H9 (cell line): Measurements from ENCODE around the gene SMU1. TPM values are rescaled to one million over a fixed set of nuclear protein-coding genes. Genes with fewer than 3 reads are reported as not detected.

Experiments used
- DNase-seq: peaks from one replicate; pipeline ENCODE4 v3.0.0-alpha.2; 2017
- H2AFZ ChIP-seq: one replicate; pipeline ENCODE4 v1.6.1; 2013; ENCODE audit warnings: mild to moderate bottlenecking, low read length, control low read depth, moderate library complexity
- H2AK5ac ChIP-seq: 2 replicates; pipeline ENCODE4 v1.6.1; 2013; ENCODE audit warnings: low read length, control low read depth, mixed read lengths; ENCODE audit not compliant: insufficient read length
- H2BK120ac ChIP-seq: one replicate; pipeline ENCODE4 v1.6.1; 2013; ENCODE audit warnings: low read depth, mild to moderate bottlenecking, low read length, control low read depth, inconsistent platforms; ENCODE audit not compliant: poor library complexity, severe bottlenecking
- H2BK12ac ChIP-seq: 2 replicates; pipeline ENCODE4 v1.6.1; 2013; ENCODE audit warnings: low read length, control low read depth, mixed read lengths, low read depth; ENCODE audit not compliant: insufficient read length
- H2BK15ac ChIP-seq: 2 replicates; pipeline ENCODE4 v1.6.1; 2013; ENCODE audit warnings: low read depth, low read length, control low read depth
- H2BK20ac ChIP-seq: one replicate; pipeline ENCODE4 v1.6.1; 2013; ENCODE audit warnings: low read depth, mild to moderate bottlenecking, low read length, control low read depth, inconsistent platforms; ENCODE audit not compliant: poor library complexity, severe bottlenecking
- H2BK5ac ChIP-seq: 2 replicates; pipeline ENCODE4 v1.6.1; 2013; ENCODE audit warnings: low read length, control low read depth, mixed read lengths; ENCODE audit not compliant: insufficient read length
- H3K14ac ChIP-seq: 2 replicates; pipeline ENCODE4 v1.6.1; 2013; ENCODE audit warnings: low read length, control low read depth; ENCODE audit not compliant: insufficient read depth
- H3K18ac ChIP-seq: 2 replicates; pipeline ENCODE4 v1.6.1; 2013; ENCODE audit warnings: low read depth, mild to moderate bottlenecking, mixed read lengths, low read length, control low read depth; ENCODE audit not compliant: insufficient read length
- H3K23ac ChIP-seq: 2 replicates; pipeline ENCODE4 v1.6.1; 2013; ENCODE audit warnings: low read length, control low read depth, mixed read lengths, low read depth; ENCODE audit not compliant: insufficient read length
- H3K23me2 ChIP-seq: 2 replicates; pipeline ENCODE4 v1.6.1; 2013; ENCODE audit warnings: low read depth, mild to moderate bottlenecking, mixed read lengths, low read length, control low read depth; ENCODE audit not compliant: insufficient read length, poor library complexity, severe bottlenecking
- H3K27ac ChIP-seq: 2 replicates; pipeline ENCODE4 v1.5.1; 2013; ENCODE audit warnings: low read length, control low read depth, mixed read lengths, low read depth; ENCODE audit not compliant: insufficient read length
- H3K27me3 ChIP-seq: 2 replicates; pipeline ENCODE4 v1.6.1; 2013; ENCODE audit warnings: low read length, control low read depth, inconsistent platforms; ENCODE audit not compliant: insufficient read depth
- H3K4ac ChIP-seq: 2 replicates; pipeline ENCODE4 v1.6.1; 2013; ENCODE audit warnings: low read depth, mild to moderate bottlenecking, control low read depth, inconsistent platforms, low read length, moderate library complexity
- H3K4me1 ChIP-seq: 2 replicates; pipeline ENCODE4 v1.6.1; 2013; ENCODE audit warnings: low read length, control low read depth, inconsistent platforms; ENCODE audit not compliant: insufficient read depth
- H3K4me2 ChIP-seq: 2 replicates; pipeline ENCODE4 v1.6.1; 2013; ENCODE audit warnings: low read length, control low read depth, mixed read lengths; ENCODE audit not compliant: insufficient read length, insufficient read depth
- H3K56ac ChIP-seq: 2 replicates; pipeline ENCODE4 v1.6.1; 2013; ENCODE audit warnings: low read depth, mild to moderate bottlenecking, mixed read lengths, low read length, control low read depth; ENCODE audit not compliant: insufficient read length
- H3K79me1 ChIP-seq: 2 replicates; pipeline ENCODE4 v1.6.1; 2013; ENCODE audit warnings: low read depth, mild to moderate bottlenecking, moderate library complexity, low read length, control low read depth, inconsistent platforms; ENCODE audit not compliant: insufficient read depth, poor library complexity, severe bottlenecking
- H3K79me2 ChIP-seq: 2 replicates; pipeline ENCODE4 v1.6.1; 2013; ENCODE audit warnings: low read length, control low read depth, inconsistent platforms; ENCODE audit not compliant: insufficient read depth
- H3K9ac ChIP-seq: 2 replicates; pipeline ENCODE4 v1.6.1; 2013; ENCODE audit warnings: low read length, control low read depth, mixed read lengths; ENCODE audit not compliant: insufficient read length; ENCODE audit errors: extremely low read depth
- H3K9me3 ChIP-seq: one replicate; pipeline ENCODE4 v1.6.1; 2013; ENCODE audit warnings: low read depth, low read length, inconsistent platforms; ENCODE audit not compliant: control insufficient read depth
- H3T11ph ChIP-seq: one replicate; pipeline ENCODE4 v1.6.1; 2013; ENCODE audit warnings: mild to moderate bottlenecking, low read length, control low read depth, inconsistent platforms
- H4K20me1 ChIP-seq: one replicate; pipeline ENCODE4 v1.6.1; 2013; ENCODE audit not compliant: control insufficient read depth, insufficient read length, insufficient read depth
- H4K5ac ChIP-seq: 2 replicates; pipeline ENCODE4 v1.6.1; 2013; ENCODE audit warnings: low read depth, mild to moderate bottlenecking, mixed read lengths, low read length, control low read depth; ENCODE audit not compliant: insufficient read length
- H4K8ac ChIP-seq: replicated peaks from 2 replicates; pipeline ENCODE4 v1.6.1; 2013; ENCODE audit warnings: low read length, control low read depth, mixed read lengths, low read depth; ENCODE audit not compliant: insufficient read length
- H4K91ac ChIP-seq: 2 replicates; pipeline ENCODE4 v1.6.1; 2013; ENCODE audit warnings: low read depth, mild to moderate bottlenecking, moderate library complexity, mixed read lengths, low read length, control low read depth; ENCODE audit not compliant: insufficient read length
- H3K27ac Mint-ChIP-seq, 3 experiments: 2 replicates in 2 of 3; 3 replicates in 1 of 3; pipeline ENCODE4 v1.8.0; 2020 to 2021; ENCODE audit warnings: mixed read lengths in 3 of 3, mild to moderate bottlenecking in 1 of 3, moderate library complexity in 1 of 3
- H3K27me3 Mint-ChIP-seq: 2 replicates; pipeline ENCODE4 v1.8.0; 2021; ENCODE audit warnings: low read depth, mild to moderate bottlenecking, moderate library complexity, mixed read lengths
- H3K36me3 Mint-ChIP-seq, 3 experiments: 2 replicates in 2 of 3; 3 replicates in 1 of 3; pipeline ENCODE4 v1.8.0; 2020 to 2021; ENCODE audit warnings: low read depth in 3 of 3, mixed read lengths in 3 of 3; ENCODE audit not compliant: insufficient read depth in 1 of 3
- H3K4me1 Mint-ChIP-seq, 2 experiments: 2 replicates each; pipeline ENCODE4 v1.8.0; 2020; ENCODE audit warnings: mixed read lengths in 2 of 2
- H3K4me3 Mint-ChIP-seq, 2 experiments: 2 replicates in 1 of 2; 3 replicates in 1 of 2; pipeline ENCODE4 v1.8.0; 2020 to 2021; ENCODE audit warnings: mild to moderate bottlenecking in 2 of 2, mixed read lengths in 2 of 2, moderate library complexity in 1 of 2
- H3K9me3 Mint-ChIP-seq, 2 experiments: 2 replicates in 1 of 2; 3 replicates in 1 of 2; pipeline ENCODE4 v1.8.0; 2020; ENCODE audit warnings: mild to moderate bottlenecking in 2 of 2, mixed read lengths in 2 of 2, moderate library complexity in 1 of 2
- CTCF ChIP-seq: fragments of 200-600 bp; sonication (generic); conservative IDR thresholded peaks from 3 replicates; pipeline ENCODE4 v1.8.0; 2021; ENCODE audit warnings: antibody characterized with exemption, mild to moderate bottlenecking
- WGBS: extraction: QIAGEN DNeasy Blood & Tissue Kit; methylation state at CpG from one replicate; pipeline ENCODE4 v1.1.7; 2013; ENCODE audit warnings: missing lambda C conversion rate, low lambda C conversion rate, mixed read lengths; ENCODE audit not compliant: insufficient read length; ENCODE audit errors: extremely low coverage; 5-methylcytosine and 5-hydroxymethylcytosine counted together
- total RNA-seq: library from RNA; stranded (reverse); gene quantifications from 2 replicates; pipeline ENCODE4 v1.2.1, GENCODE V29; 2021

SMU1 gene
- total RNA-seq, 1 experiment from 2014 or later: 26.9 TPM

DNA sequence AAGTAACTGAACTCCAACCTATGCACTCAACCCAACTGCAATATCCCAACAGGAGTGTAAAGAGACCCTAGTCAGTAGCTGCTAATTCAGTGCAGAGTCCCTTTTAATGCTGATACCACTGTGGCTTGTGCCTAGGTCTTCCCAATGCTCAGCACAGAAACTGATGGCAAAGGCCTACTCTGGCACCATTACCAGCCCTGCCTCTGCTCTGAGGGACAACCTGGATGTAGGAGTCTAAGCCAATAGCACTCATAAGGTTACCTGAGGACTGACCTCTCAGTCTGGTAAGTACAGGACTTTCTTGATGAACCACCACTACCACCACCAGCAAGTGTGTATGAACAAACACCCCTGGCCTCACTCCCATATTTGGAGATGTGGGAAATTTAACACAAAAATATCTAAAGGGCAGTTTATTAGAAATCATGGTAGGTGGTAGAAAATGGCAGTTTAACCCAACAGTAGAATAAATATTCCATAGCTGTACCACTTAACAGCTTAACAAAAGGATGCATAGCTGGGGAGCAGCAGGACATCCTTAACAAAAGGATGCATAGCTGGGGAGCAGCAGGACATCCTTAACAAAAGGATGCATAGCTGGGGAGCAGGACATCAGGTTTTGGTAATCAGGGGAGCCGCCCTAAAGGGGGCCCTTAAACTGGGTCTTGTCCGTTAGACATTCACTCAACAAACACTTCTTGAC is 62.4 kb downstream of the SMU1 start:
- H3T11ph ChIP-seq: no peak overlapping the region
- no peak overlapping the region for H2BK15ac ChIP-seq
- no peaks in the 10 kb centered on the region for H3K27me3 ChIP-seq
- no peak overlapping the region for H3K56ac ChIP-seq
- Mint-ChIP-seq H3K27ac (no peak overlapping the region; a peak in 2 of 7 replicates), H3K4me3 (no peak overlapping the region), H3K9me3 (no peaks in the 10 kb centered on the region), H3K4me1 (peaks cover 17 to 22% of the 10 kb centered on the region in 2 experiments), H3K36me3 (peaks cover 4 to 10% (median 5%) of the 10 kb centered on the region in 3 experiments; a peak in 3 of 7 replicates), H3K27me3 (no peaks in the 10 kb centered on the region)
- H3K79me2 ChIP-seq: no peaks in the 10 kb centered on the region
- TF ChIP-seq CTCF: no peak
- peaks cover 2% of the 10 kb centered on the region for H3K79me1 ChIP-seq
- H3K9ac ChIP-seq: no peak overlapping the region
- H4K5ac ChIP-seq: no peak overlapping the region
- H2BK5ac ChIP-seq: no peak overlapping the region
- H3K23ac ChIP-seq: no peak overlapping the region
- no peaks in the 10 kb centered on the region for H3K23me2 ChIP-seq
- no peak overlapping the region for H4K8ac ChIP-seq
- H4K91ac ChIP-seq: no peak overlapping the region
- no peak overlapping the region for H2AFZ ChIP-seq
- H3K27ac ChIP-seq: no peak overlapping the region
- H3K4ac ChIP-seq: no peak overlapping the region
- no peak overlapping the region for H2AK5ac ChIP-seq
- H3K4me1 ChIP-seq: 0 out of 2 replicates have a peak, but pooled peaks cover 3% of the 10 kb centered on the region
- no CpG with 5 or more reads among the region's 2 CpGs for WGBS
- H4K20me1 ChIP-seq: no peaks in the 10 kb centered on the region
- no peak overlapping the region for H2BK12ac ChIP-seq
- no peak overlapping the region for H3K4me2 ChIP-seq
- H3K9me3 ChIP-seq: no peaks in the 10 kb centered on the region
- H3K18ac ChIP-seq: no peak overlapping the region
- H2BK120ac ChIP-seq: no peak overlapping the region
- no peak for DNase-seq
- no peak overlapping the region for H3K14ac ChIP-seq
- no peak overlapping the region for H2BK20ac ChIP-seq
